22Rv1 (cell line): ENCODE measurements around the gene RNF152.

Source experiments
- H3K27ac ChIP-seq: fragments of 450-650 bp; 2 replicates; pipeline ENCODE4 v1.5.1; 2017
- CTCF ChIP-seq: fragments of 450-650 bp; IDR thresholded peaks from 2 replicates; pipeline ENCODE4 v1.5.1; 2017; ENCODE audit warnings: mild to moderate bottlenecking
- ZFX ChIP-seq: fragments of 450-650 bp; IDR thresholded peaks from 2 replicates; pipeline ENCODE4 v1.6.1; 2017; ENCODE audit warnings: antibody characterized with exemption, borderline replicate concordance

Gene RNF152

GRCh38 chr18:61861372-61861771, 31.4 kb downstream of the RNF152 start:
- no peak overlapping the region for H3K27ac ChIP-seq
- TF ChIP-seq CTCF (no peak), ZFX (no peak)

GRCh38 chr18:61860302-61860701, 32.5 kb downstream of the RNF152 start:
- no peak overlapping the region for H3K27ac ChIP-seq
- TF ChIP-seq CTCF (no peak), ZFX (no peak)

GRCh38 chr18:61859113-61859512, 33.7 kb downstream of the RNF152 start:
- TF ChIP-seq CTCF (no peak), ZFX (no peak)
- H3K27ac ChIP-seq, result no peak overlapping the region

GRCh38 chr18:61856678-61857077, 36.1 kb downstream of the RNF152 start:
- TF ChIP-seq CTCF (no peak), ZFX (no peak)
- H3K27ac ChIP-seq, result no peak overlapping the region

GRCh38 chr18:61855449-61856378, 37.1 kb downstream of the RNF152 start:
- TF ChIP-seq ZFX, result no peak
- TF ChIP-seq CTCF, result no peak
- no peak overlapping the region for H3K27ac ChIP-seq

- H3K27ac ChIP-seq, result no peak overlapping the region
- no peak for TF ChIP-seq ZFX
- TF ChIP-seq CTCF, result no peak
Observed at GRCh38 chr18:61854578-61855448, 38.0 kb downstream of the RNF152 start.
